Measurements from ENCODE around the gene CCDC148.

GRCh38 chr2:158411748-158412147 is 44.8 kb downstream of the CCDC148 start:
- no peak for TF ChIP-seq POLR2A (IDR thresholded peaks at IDR 0.05; ENCODE audit: low read length)
- TF ChIP-seq GATA1 (IDR thresholded peaks at IDR 0.05; ENCODE audit: low read depth, low read length) = no peak

Measured in erythroblast (primary cell).